IMR-90 (cell line): ENCODE measurements around the gene MYH16. TPM values are rescaled to one million over a fixed set of nuclear protein-coding genes. Genes with fewer than 3 reads are reported as not detected.
A peak's percentile ranks its signal among the peaks of the same experiment; 100 is the strongest.
"Not testable (repeated sequence)": the region's sequence is repeated elsewhere in the genome, so short reads cannot be mapped to it uniquely, and the experiment has no call there.

Experiments
- ATAC-seq: fragments of 200-7000 bp; cut with Tn5 transposase; 2 replicates; pipeline ENCODE4 v1.9.1; 2020; ENCODE audit warnings: low read depth, mild to moderate bottlenecking, moderate library complexity
- BruUV-seq: library from RNA; stranded (reverse); fragments of 400-500 nt; replicated peaks from 2 replicates; lab custom pipeline; 2021; lab: Mats Ljungman, UMichigan
- CTCF ChIA-PET: fragments of 300-600 bp; formaldehyde crosslinking; extraction: SDS; loops from one replicate; lab custom pipeline; 2021; ENCODE audit warnings: antibody characterized with exemption; lab: Yijun Ruan, JAX
- POLR2A ChIA-PET: fragments of 300-600 bp; sonication (Branson Sonifier 250); formaldehyde crosslinking; loops from one replicate; lab custom pipeline; 2022; ENCODE audit warnings: antibody characterized with exemption; ENCODE audit not compliant: unreplicated experiment; lab: Charles Lee
- DNase-seq: peaks from one replicate; pipeline ENCODE4 v3.0.0; 2013
- H2AFZ ChIP-seq: replicated peaks from 2 replicates; pipeline ENCODE3; 2013; ENCODE audit warnings: low read length, mild to moderate bottlenecking; ENCODE audit not compliant: poor library complexity
- H2AK5ac ChIP-seq: 2 replicates; pipeline ENCODE4 v1.6.1; 2013; ENCODE audit warnings: low read depth, low read length, inconsistent platforms
- H2AK9ac ChIP-seq: replicated peaks from 2 replicates; pipeline ENCODE3; 2013; ENCODE audit warnings: mild to moderate bottlenecking, low read depth, low read length, moderate library complexity; ENCODE audit not compliant: poor library complexity
- H2BK120ac ChIP-seq: 2 replicates; pipeline ENCODE4 v1.6.1; 2013; ENCODE audit warnings: low read depth, low read length, inconsistent platforms
- H2BK15ac ChIP-seq: 3 replicates; pipeline ENCODE4 v1.6.1; 2013; ENCODE audit warnings: low read depth, low read length, inconsistent platforms
- H2BK20ac ChIP-seq: 2 replicates; pipeline ENCODE4 v1.6.1; 2013; ENCODE audit warnings: low read depth, mild to moderate bottlenecking, inconsistent platforms, low read length, moderate library complexity
- H2BK5ac ChIP-seq: 2 replicates; pipeline ENCODE4 v1.6.1; 2013; ENCODE audit warnings: mild to moderate bottlenecking, low read depth, low read length, inconsistent platforms; ENCODE audit not compliant: poor library complexity, severe bottlenecking
- H3K14ac ChIP-seq: replicated peaks from 2 replicates; pipeline ENCODE4 v1.6.1; 2013; ENCODE audit warnings: low read depth, low read length, inconsistent platforms
- H3K18ac ChIP-seq: 2 replicates; pipeline ENCODE4 v1.6.1; 2013; ENCODE audit warnings: low read depth, low read length, control low read depth
- H3K23ac ChIP-seq: 2 replicates; pipeline ENCODE4 v1.6.1; 2013; ENCODE audit warnings: low read depth, low read length, inconsistent platforms
- H3K27ac ChIP-seq: 2 replicates; pipeline ENCODE4 v1.5.1; 2013; ENCODE audit warnings: mild to moderate bottlenecking, control low read depth, low read length; ENCODE audit not compliant: insufficient read depth
- H3K27me3 ChIP-seq: 2 replicates; pipeline ENCODE4 v1.6.1; 2013; ENCODE audit warnings: low read length; ENCODE audit not compliant: control insufficient read depth, insufficient read depth
- H3K36me3 ChIP-seq: 2 replicates; pipeline ENCODE4 v1.6.1; 2013; ENCODE audit warnings: low read length, mixed read lengths; ENCODE audit not compliant: control insufficient read depth, insufficient read depth
- H3K4ac ChIP-seq: 2 replicates; pipeline ENCODE4 v1.6.1; 2013; ENCODE audit warnings: low read depth, low read length, inconsistent platforms
- H3K4me1 ChIP-seq: 2 replicates; pipeline ENCODE4 v1.6.1; 2013; ENCODE audit warnings: low read length, mixed read lengths; ENCODE audit not compliant: control insufficient read depth, insufficient read depth
- H3K4me2 ChIP-seq: 2 replicates; pipeline ENCODE4 v1.6.1; 2013; ENCODE audit warnings: low read depth, mild to moderate bottlenecking, control low read depth, low read length, moderate library complexity
- H3K4me3 ChIP-seq: 2 replicates; pipeline ENCODE4 v1.5.1; 2013; ENCODE audit warnings: low read depth, mild to moderate bottlenecking, control low read depth, low read length, moderate library complexity; ENCODE audit not compliant: insufficient read depth
- H3K56ac ChIP-seq: 2 replicates; pipeline ENCODE4 v1.6.1; 2013; ENCODE audit warnings: low read length, inconsistent platforms; ENCODE audit not compliant: insufficient read depth; ENCODE audit errors: extremely low read depth
- H3K79me1 ChIP-seq, 2 experiments: 2 replicates each; pipeline ENCODE4 v1.6.1; 2013; ENCODE audit warnings: low read length in 2 of 2, inconsistent platforms in 1 of 2, low read depth in 1 of 2
- H3K9ac ChIP-seq: 2 replicates; pipeline ENCODE4 v1.6.1; 2013; ENCODE audit warnings: low read depth, low read length, control low read depth
- H3K9me1 ChIP-seq: 2 replicates; pipeline ENCODE4 v1.6.1; 2013; ENCODE audit warnings: low read length, inconsistent platforms; ENCODE audit not compliant: insufficient read depth
- H3K9me3 ChIP-seq: 2 replicates; pipeline ENCODE4 v1.6.1; 2013; ENCODE audit warnings: low read length; ENCODE audit not compliant: control insufficient read depth, insufficient read depth
- H4K20me1 ChIP-seq: 2 replicates; pipeline ENCODE4 v1.6.1; 2013; ENCODE audit warnings: low read length, inconsistent platforms; ENCODE audit not compliant: insufficient read depth
- H4K5ac ChIP-seq: 2 replicates; pipeline ENCODE4 v1.6.1; 2013; ENCODE audit warnings: mild to moderate bottlenecking, low read depth, low read length, control low read depth
- H4K8ac ChIP-seq, 2 experiments: 2 replicates each; pipeline ENCODE4 v1.6.1; 2013; ENCODE audit warnings: low read depth in 2 of 2, low read length in 2 of 2, control low read depth in 1 of 2, inconsistent platforms in 1 of 2
- H4K91ac ChIP-seq: 2 replicates; pipeline ENCODE4 v1.6.1; 2013; ENCODE audit warnings: low read depth, low read length, inconsistent platforms; ENCODE audit not compliant: insufficient read depth
- WGBS, 2 experiments: methylation state at CpG; one replicate each; pipeline versions ENCODE4 v1.1.5 to v1.1.7; 2013; ENCODE audit warnings: missing lambda C conversion rate in 2 of 2; ENCODE audit not compliant: insufficient read length in 1 of 2; ENCODE audit errors: extremely low coverage in 2 of 2; 5-methylcytosine and 5-hydroxymethylcytosine counted together
- dilution Hi-C: fragments of 300-500 bp; cut with HindIII; formaldehyde crosslinking; loops from one replicate; pipeline ENCODE4 v1.14.3; 2018; ENCODE audit warnings: low sequenced_read_pairs; ENCODE audit not compliant: unreplicated experiment
- in situ Hi-C: fragments of 300-500 bp; cut with MboI; formaldehyde crosslinking; loops from 3 replicates; pipeline ENCODE4 v1.14.3; 2019; ENCODE audit warnings: low sequenced_read_pairs, inconsistent platforms, mixed read lengths
- intact Hi-C: fragments of 100-400 bp; cut with micrococcal nuclease; formaldehyde crosslinking; loops from 2 replicates; pipeline ENCODE4 v1.10.0; 2022
- polyA plus RNA-seq, 3 experiments: library from polyadenylated mRNA; depleted of rRNA; stranded (reverse); fragments of >200 nt; gene quantifications; 2 replicates each; pipeline ENCODE4 v1.2.3, GENCODE V29; 2012; ENCODE audit warnings: low replicate concordance in 1 of 3
- total RNA-seq: library from RNA; depleted of rRNA; stranded (reverse); fragments of >200 nt; gene quantifications from 2 replicates; pipeline ENCODE4 v1.2.3, GENCODE V29; 2012

MYH16 gene
- total and polyA plus RNA-seq, 2 of the 4 experiments (the other 2 are of a cell fraction) = 0.09 to 0.18 TPM

GRCh38 chr7:99273561-99273960, 922 bp downstream of the MYH16 start:
- H3K18ac ChIP-seq = peak overlapping the region; percentile 20; the same call in 1 of the 2 replicates
- ATAC-seq, H3K79me1 ChIP-seq, dilution Hi-C loops, H3K9ac ChIP-seq, H3K56ac ChIP-seq, BruUV-seq, H3K27ac ChIP-seq, H3K4me1 ChIP-seq, H3K23ac ChIP-seq, intact Hi-C loops, H4K20me1 ChIP-seq, DNase-seq, H3K4me3 ChIP-seq, H3K9me3 ChIP-seq, CTCF ChIA-PET, in situ Hi-C loops, POLR2A ChIA-PET, H4K5ac ChIP-seq, H3K36me3 ChIP-seq, H2AK5ac ChIP-seq, H3K4me2 ChIP-seq, H3K27me3 ChIP-seq: not testable (repeated sequence)
- WGBS, 2 experiments = no CpG with 5 or more reads among the region's 1 CpG
- H2BK120ac ChIP-seq = peak overlapping the region; percentile 82; the same call in 1 of the 2 replicates
- H4K8ac ChIP-seq = peak overlapping the region; percentile 18 to 78; a peak in 2 of 4 replicates
- H3K4ac ChIP-seq = peak overlapping the region; percentile 30; the same call in 1 of the 2 replicates
- H2BK20ac ChIP-seq = peak overlapping the region; percentile 78; the same call in 1 of the 2 replicates
- H2BK5ac ChIP-seq = peak overlapping the region; percentile 50
- peak overlapping the region; percentile 88; the same call in 1 of the 2 replicates for H3K14ac ChIP-seq
- peak overlapping the region; percentile 91 for H2AK9ac ChIP-seq
- H4K91ac ChIP-seq = peak overlapping the region; percentile 79; the same call in 1 of the 2 replicates
- 0 out of 3 replicates have a peak overlapping the region, but pooled peaks have one; percentile 76 for H2BK15ac ChIP-seq
- H3K9me1 ChIP-seq = peaks cover 12% of the 10 kb centered on the region
- H2AFZ ChIP-seq = peak overlapping the region; percentile 91
